Measurements from ENCODE around the gene EML6.

DNA sequence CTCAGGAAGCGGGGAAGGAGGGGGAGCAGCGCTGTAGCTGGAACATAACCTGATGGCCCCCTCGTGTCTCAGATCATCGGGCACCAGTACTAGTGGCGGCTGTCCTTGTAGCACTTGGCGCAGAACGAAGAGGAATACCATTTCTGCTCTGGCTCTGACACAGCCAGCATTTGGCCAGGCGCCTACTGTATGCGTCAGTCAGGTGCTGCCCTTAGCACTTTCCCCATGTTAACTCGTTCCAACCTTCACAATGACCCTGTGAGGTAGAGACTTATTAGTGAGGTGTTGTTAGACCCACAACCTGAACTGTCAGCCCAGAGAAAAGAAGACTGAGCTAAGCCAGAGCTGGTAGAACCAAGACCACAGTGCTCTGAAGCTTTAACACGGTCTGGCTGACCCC lies 47.7 kb upstream of the EML6 start:
- TF ChIP-seq, protein P1, sequence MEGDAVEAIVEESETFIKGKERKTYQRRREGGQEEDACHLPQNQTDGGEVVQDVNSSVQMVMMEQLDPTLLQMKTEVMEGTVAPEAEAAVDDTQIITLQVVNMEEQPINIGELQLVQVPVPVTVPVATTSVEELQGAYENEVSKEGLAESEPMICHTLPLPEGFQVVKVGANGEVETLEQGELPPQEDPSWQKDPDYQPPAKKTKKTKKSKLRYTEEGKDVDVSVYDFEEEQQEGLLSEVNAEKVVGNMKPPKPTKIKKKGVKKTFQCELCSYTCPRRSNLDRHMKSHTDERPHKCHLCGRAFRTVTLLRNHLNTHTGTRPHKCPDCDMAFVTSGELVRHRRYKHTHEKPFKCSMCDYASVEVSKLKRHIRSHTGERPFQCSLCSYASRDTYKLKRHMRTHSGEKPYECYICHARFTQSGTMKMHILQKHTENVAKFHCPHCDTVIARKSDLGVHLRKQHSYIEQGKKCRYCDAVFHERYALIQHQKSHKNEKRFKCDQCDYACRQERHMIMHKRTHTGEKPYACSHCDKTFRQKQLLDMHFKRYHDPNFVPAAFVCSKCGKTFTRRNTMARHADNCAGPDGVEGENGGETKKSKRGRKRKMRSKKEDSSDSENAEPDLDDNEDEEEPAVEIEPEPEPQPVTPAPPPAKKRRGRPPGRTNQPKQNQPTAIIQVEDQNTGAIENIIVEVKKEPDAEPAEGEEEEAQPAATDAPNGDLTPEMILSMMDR (optimal IDR thresholded peaks at IDR 0.05 in 1 of 3, IDR thresholded peaks at IDR 0.05 in 1 of 3, conservative IDR thresholded peaks at IDR 0.05 in 1 of 3; ENCODE audit: extremely low read depth in 1 of 3, insufficient read depth in 2 of 3, low read length in 3 of 3) = no peak
- no peak for TF ChIP-seq EZH2 (IDR thresholded peaks at IDR 0.05; ENCODE audit: low read length)

Measured in keratinocyte (primary cell).